ENCODE measurements around the gene LY86.

The LY86 gene

DNA sequence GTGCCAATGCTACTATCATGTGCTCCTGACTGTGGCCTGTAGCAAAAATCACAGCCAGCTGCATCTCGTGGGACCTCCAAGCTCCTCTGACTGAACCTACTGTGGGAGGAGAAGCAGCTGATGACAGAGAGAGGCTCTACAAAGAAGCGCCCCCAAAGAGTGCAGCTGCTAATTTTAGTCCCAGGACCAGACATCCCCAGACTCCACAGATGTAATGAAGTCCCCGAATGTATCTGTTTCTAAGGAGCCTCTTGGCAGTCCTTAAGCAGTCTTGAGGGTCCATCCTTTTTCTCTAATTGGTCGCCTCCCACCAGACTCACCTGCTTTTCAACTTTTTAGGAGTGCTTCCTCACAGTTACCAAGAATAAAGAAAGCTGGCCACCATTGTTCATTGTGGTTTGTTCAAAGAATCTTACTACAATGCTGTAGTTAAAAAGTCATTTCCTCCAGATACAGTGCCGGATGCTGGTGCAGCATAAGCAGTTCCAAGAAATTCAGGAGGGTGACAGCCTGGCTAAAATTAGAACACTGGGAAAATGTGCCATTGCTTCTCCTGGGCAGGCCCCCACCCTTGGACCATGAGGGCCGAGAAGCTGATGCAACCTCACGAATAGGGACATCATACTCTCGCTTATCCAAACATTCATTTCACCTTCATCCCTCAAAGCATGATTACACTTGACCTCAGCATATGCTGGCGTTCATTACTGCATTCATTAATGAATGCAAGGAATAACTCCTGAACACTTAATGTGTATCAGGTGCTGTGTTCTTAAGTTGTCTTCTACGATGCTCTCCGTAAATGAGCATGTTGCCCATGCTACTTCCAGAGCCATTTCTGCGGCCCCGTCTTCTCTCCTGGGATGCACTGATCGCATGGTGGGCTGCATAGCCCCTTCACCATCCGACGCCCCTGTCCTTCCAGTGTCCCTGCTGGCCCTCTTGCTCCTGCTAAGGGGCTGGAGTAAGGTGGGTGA lies 66.4 kb downstream of the LY86 start:
- FAIRE-seq (peak; percentile 45), DNase-seq (ENCODE audit: insufficient read length, low spot score) (no peak)
- TF ChIP-seq PAX5 (IDR thresholded peaks at IDR 0.05; ENCODE audit: insufficient read depth, low read length, severe bottlenecking) (no peak), SPI1 (IDR thresholded peaks at IDR 0.05; ENCODE audit: low read depth, low read length) (no peak), TAF1 (IDR thresholded peaks at IDR 0.05; ENCODE audit: low read depth, low read length) (no peak), POU2F2 (IDR thresholded peaks at IDR 0.05; ENCODE audit: low read depth, low read length) (no peak), POLR2A (IDR thresholded peaks at IDR 0.05; ENCODE audit: low read depth, low read length) (no peak), POLR2AphosphoS5 (IDR thresholded peaks at IDR 0.05; ENCODE audit: low read depth, low read length) (no peak)

DNA sequence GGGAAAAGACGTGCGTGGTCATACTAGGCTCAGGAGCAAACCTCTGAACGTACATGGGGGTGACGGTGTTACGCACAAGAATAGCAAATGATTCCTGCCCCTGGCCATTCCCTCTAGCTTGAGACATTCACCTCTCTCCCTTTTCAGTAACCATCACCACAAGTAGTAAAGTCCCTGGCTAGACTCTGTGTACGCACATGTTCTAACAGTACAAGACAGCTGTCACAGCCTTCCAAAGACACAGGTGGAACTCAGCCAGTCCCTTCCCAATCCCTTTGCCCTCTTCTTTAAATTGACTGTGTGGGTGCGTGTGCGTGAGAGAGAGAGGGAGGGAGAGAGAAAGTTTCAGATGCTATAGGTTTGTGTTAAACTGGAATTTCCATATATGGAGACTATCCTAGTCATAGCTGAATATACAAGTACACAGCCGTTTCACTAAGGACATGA lies 67.3 kb downstream of the LY86 start:
- FAIRE-seq (peak; percentile 47), DNase-seq (ENCODE audit: insufficient read length, low spot score) (no peak)
- TF ChIP-seq PAX5 (IDR thresholded peaks at IDR 0.05; ENCODE audit: insufficient read depth, low read length, severe bottlenecking) (no peak), POLR2A (IDR thresholded peaks at IDR 0.05; ENCODE audit: low read depth, low read length) (peak; percentile 43; the same call in 1 of the 2 replicates)

DNA sequence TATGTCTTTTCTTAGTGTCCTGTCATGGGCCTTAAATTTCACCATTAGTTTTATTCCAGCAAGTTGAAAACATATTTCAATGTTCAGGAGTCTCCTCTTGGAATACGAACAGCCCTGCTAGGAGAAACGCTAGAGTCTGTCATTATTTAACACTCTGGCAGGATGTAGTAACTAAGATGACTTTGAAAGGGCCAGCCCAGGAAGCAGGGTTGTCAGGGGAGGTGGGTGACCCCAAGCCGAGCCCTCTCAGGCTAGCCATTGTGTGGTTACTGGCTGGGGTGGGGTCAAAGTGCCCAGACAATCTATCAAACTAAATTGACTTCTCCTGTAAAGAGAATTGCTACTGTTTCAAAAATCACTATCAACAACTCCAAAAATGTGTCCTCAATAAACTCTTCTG lies 67.8 kb downstream of the LY86 start:
- no peak for TF ChIP-seq POLR2A (IDR thresholded peaks at IDR 0.05; ENCODE audit: low read depth, low read length)
- TF ChIP-seq SPI1 (IDR thresholded peaks at IDR 0.05; ENCODE audit: low read depth, low read length), result no peak
- TF ChIP-seq PAX5 (IDR thresholded peaks at IDR 0.05; ENCODE audit: insufficient read depth, low read length, severe bottlenecking), result no peak
- no peak for TF ChIP-seq POU2F2 (IDR thresholded peaks at IDR 0.05; ENCODE audit: low read depth, low read length)
- TF ChIP-seq TAF1 (IDR thresholded peaks at IDR 0.05; ENCODE audit: low read depth, low read length), result no peak
- no peak for TF ChIP-seq POLR2AphosphoS5 (IDR thresholded peaks at IDR 0.05; ENCODE audit: low read depth, low read length)
- FAIRE-seq (no peak), DNase-seq (ENCODE audit: insufficient read length, low spot score) (no peak)

DNA sequence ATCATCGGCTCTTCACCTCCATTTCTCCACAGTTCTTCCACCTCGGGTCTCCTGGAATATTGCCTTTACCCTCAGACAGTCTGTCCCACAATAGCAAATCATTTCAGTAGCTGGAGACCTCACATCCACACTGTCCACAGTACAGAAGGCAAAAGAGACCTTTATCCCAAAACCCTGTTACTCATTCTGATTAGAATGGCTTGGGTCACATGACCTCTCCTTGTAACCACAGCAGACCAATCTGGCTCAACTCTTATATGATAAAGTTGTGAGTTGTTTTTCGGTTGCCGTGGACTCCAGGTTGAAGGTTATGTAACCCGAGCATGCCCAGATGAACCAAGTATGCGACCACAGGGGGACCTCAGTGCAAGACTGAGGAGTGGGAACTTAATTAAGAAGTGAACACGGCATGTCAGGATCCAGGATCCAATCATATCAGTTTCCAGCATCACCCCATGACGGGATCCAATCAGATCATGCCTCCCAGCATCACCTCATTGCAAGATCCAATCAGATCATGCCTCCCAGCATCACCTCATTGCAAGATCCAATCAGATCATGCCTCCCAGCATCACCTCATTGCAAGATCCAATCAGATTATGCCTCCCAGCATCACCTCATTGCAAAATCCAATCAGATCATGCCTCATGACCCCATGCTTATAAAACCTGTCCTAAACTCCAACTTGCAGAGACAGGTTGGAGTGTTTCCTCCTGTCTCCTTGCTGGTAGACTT lies 68.7 kb downstream of the LY86 start:
- TF ChIP-seq SPI1 (IDR thresholded peaks at IDR 0.05; ENCODE audit: low read depth, low read length), result no peak
- TF ChIP-seq POU2F2 (IDR thresholded peaks at IDR 0.05; ENCODE audit: low read depth, low read length), result no peak
- TF ChIP-seq POLR2A (IDR thresholded peaks at IDR 0.05; ENCODE audit: low read depth, low read length), result no peak
- TF ChIP-seq PAX5 (IDR thresholded peaks at IDR 0.05; ENCODE audit: insufficient read depth, low read length, severe bottlenecking), result no peak
- TF ChIP-seq POLR2AphosphoS5 (IDR thresholded peaks at IDR 0.05; ENCODE audit: low read depth, low read length), result no peak
- no peak for TF ChIP-seq TAF1 (IDR thresholded peaks at IDR 0.05; ENCODE audit: low read depth, low read length)
- DNase-seq (ENCODE audit: insufficient read length, low spot score), result no peak
- no peak for FAIRE-seq

DNA sequence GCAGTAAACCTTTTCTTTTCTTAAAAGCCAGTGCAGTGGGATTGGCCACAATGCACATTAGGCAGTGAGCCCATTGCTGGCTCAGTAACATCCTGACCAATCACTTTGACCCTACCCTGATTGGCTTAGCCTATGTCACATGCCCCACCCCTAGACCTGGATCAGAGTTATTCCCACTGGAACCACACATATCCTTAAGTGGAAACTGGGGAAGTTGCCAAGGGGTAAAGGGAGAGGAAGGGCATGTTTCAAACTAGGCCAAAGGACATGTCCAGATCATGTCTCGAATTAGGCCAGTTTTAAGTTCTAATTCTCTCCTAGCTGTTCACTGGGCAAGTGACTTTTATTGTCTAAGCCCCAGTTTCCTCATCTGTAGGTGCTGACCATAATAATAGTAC lies 69.3 kb downstream of the LY86 start:
- FAIRE-seq, result no peak
- TF ChIP-seq SPI1 (IDR thresholded peaks at IDR 0.05; ENCODE audit: low read depth, low read length) (no peak), TAF1 (IDR thresholded peaks at IDR 0.05; ENCODE audit: low read depth, low read length) (no peak), POLR2AphosphoS5 (IDR thresholded peaks at IDR 0.05; ENCODE audit: low read depth, low read length) (no peak), POLR2A (IDR thresholded peaks at IDR 0.05; ENCODE audit: low read depth, low read length) (no peak), PAX5 (IDR thresholded peaks at IDR 0.05; ENCODE audit: insufficient read depth, low read length, severe bottlenecking) (no peak), POU2F2 (IDR thresholded peaks at IDR 0.05; ENCODE audit: low read depth, low read length) (no peak)
- DNase-seq (ENCODE audit: insufficient read length, low spot score), result no peak

DNA sequence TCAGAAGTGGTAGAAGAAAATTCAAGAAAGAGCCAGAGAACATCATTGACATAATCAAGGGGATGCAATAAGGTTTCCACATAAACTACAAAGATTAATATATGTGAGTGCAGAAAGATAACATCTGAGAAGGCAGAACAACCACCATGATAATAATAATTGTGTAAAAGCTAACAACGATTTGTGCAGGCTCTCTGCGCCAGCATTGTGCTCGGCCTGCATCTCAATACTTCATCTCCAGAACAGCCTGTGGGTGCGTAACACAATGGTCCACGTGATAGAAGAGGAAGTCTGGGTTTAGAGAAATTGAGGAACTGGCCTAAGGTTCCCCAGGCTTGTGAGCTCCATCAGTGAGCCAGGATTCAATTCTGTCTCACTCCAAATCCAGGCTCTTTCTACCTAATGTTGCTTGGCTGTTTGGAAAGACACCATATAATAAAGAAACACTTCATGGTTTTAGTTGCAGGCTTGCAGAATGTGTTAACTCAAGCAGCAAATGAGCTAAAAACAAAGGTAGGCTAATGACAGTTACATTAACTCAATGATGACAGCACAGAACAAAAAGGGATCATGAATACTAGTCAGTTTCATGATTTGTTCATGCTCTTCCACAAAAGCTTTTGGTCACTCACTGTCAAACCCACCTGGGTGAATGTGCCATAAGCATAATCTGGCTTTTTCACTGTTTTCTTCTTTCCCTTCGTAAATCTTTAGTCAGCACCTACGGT lies 71.2 kb downstream of the LY86 start:
- FAIRE-seq (peak; percentile 56), DNase-seq (ENCODE audit: insufficient read length, low spot score) (peak; percentile 26)
- TF ChIP-seq SPI1 (IDR thresholded peaks at IDR 0.05; ENCODE audit: low read depth, low read length) (peak; percentile 97), POLR2A (IDR thresholded peaks at IDR 0.05; ENCODE audit: low read depth, low read length) (no peak)

DNA sequence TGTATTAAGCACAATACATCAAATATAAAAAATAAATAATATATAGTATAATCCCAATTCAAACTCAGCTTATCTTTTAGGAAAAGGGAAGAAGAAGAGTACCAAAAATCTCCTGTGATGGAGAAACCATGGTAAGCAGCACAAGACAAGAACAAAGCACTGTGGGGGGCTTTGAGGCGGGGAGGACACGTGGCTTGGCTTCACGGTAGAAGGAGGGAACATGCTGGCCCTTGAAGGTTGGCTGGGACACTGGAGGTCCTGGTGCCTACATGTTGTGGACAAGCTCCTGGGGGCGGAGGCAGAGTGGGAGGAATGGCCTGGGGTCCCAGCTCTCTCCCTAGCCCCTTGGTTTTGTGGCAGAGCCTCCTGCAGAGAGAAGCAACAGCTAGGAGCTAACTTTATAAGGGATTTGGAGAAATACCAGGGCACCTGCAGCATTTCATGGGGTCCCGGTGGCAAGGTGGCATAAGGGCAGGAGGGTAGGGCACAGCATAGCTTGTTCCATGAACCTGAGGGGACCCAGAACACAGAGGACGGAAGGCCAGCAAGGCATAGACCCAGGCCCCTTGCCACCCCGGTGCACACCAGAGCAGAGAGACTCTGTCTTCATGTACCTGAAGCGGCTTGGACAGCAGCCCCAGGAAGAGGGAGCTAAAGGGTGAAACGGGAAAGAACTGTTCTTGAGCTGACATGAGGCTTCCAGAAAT lies 72.0 kb downstream of the LY86 start:
- FAIRE-seq (no peak), DNase-seq (ENCODE audit: insufficient read length, low spot score) (no peak)
- TF ChIP-seq SPI1 (IDR thresholded peaks at IDR 0.05; ENCODE audit: low read depth, low read length) (no peak), POLR2A (IDR thresholded peaks at IDR 0.05; ENCODE audit: low read depth, low read length) (no peak), PAX5 (IDR thresholded peaks at IDR 0.05; ENCODE audit: insufficient read depth, low read length, severe bottlenecking) (no peak), TAF1 (IDR thresholded peaks at IDR 0.05; ENCODE audit: low read depth, low read length) (no peak), POLR2AphosphoS5 (IDR thresholded peaks at IDR 0.05; ENCODE audit: low read depth, low read length) (no peak), POU2F2 (IDR thresholded peaks at IDR 0.05; ENCODE audit: low read depth, low read length) (no peak)

DNA sequence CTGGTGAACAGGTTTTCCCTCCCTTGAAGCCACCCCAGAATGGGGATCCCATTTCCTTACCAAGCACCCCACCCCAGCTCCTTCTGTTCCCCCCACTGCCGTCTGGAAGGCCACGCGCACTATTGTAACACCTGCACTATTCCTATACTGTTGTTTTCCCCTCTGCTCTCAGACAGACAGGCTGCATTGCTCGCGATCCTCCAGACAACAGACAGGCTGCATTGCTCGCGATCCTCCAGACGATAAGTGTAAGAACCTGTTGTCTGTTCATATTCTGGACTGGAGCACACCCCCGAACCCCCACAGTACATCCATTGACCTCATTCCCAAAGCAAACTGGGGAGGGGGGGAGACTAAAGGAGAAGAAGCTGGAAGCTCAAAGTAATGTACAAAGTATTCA lies 72.7 kb downstream of the LY86 start:
- no peak for DNase-seq (ENCODE audit: insufficient read length, low spot score)
- FAIRE-seq, result no peak
- TF ChIP-seq POLR2AphosphoS5 (IDR thresholded peaks at IDR 0.05; ENCODE audit: low read depth, low read length) (no peak), POLR2A (IDR thresholded peaks at IDR 0.05; ENCODE audit: low read depth, low read length) (no peak), SPI1 (IDR thresholded peaks at IDR 0.05; ENCODE audit: low read depth, low read length) (no peak), PAX5 (IDR thresholded peaks at IDR 0.05; ENCODE audit: insufficient read depth, low read length, severe bottlenecking) (no peak), POU2F2 (IDR thresholded peaks at IDR 0.05; ENCODE audit: low read depth, low read length) (no peak), TAF1 (IDR thresholded peaks at IDR 0.05; ENCODE audit: low read depth, low read length) (no peak)
